Smooth muscle cell of the brain vasculature (primary cell): ENCODE results near the gene IAH1.

Source experiments
- DNase-seq: peaks from one replicate; pipeline ENCODE4 v3.0.0-alpha.2; 2012; ENCODE audit warnings: low read depth, low spot score

Gene IAH1

DNA sequence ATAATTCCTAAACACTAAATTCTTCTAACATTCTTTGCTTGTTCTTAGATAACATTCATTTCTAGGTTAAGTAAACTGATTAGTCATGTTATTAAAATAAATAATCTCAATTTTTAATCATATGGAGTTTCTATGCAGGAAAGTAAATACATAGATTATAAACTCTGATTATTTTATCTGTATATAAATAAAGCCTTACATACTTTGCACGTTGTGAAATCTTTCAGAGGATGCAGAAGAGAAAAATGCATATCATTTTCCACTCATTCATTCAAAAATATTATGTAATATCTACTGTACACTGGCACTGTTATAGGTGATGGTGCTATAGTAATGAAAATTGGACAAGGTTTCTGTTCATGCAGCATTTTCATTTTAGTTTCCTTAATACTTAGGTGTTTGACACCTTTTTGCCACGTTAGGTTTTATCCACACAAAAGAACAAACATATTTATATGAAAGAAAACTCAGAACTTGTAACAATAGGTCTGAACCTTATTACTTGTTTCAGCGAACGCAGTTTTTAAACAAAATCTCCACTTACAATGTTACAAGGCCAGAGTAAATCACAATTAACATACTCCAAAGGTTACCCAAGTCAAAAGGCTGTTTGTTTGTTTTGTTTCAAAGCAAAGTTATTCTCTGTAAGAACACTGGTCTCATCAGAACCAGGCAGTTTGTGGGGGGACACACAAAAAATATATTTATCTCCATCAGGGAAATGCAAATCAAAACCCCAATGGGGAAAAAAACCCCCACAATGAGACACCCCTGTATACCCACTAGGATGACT lies 53.8 kb downstream of the IAH1 start:
- no peak for DNase-seq

DNA sequence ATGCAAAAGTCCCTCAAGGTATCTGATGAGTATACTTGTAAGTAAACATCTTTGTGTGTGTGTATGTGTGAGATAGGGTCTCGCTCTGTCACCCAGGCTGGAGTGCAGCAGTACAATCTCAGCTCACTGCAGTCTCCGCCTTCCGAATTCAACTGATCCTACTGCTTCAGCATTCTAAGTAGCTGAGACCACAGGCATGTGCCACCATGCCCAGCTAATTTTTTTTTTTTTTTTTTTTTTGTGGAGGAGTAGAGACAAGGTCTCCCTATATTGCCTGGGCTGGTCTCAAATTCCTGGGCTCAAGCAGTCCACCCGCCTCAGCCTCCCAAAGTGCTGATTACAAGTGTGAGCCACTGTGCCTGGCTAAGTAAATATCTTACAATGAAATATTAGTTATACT lies 58.1 kb downstream of the IAH1 start:
- DNase-seq, result no peak

DNA sequence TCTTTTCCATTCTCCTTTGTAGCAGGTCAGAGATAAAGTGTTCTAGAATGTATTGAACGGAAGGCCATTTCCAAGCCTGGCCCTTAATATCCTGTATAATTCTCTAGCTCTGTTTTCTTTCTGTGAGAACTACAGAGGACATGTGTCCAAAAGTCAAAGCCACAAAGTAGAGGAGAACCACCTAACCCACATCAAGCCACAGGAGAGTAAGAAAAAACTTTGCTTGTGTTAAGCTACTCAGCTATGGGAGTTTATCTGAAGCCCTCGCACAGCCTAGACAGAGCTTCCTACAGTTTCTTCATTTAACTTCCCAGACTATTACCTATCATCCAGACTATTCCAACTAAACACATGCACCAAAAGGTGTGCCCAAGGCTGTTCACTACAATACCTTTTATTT lies 59.3 kb downstream of the IAH1 start:
- DNase-seq, result no peak

DNA sequence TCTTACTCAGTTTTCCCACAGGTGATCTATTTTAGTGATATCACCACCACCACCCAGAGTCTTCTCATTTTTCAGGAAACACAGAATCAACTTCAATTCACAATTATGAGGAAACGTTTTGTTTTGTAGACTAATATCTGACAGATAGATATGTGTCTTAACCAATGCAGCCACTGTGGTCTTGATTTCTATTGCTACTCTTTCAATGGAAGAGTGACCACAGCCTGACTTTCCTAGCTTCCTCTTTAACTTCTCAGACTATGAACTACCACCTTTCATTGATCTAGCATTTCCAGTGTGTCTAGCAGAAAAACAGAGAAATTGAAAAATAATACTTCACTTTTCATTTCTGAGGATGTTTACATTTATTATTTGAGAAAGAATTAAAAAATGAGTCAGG lies 60.8 kb downstream of the IAH1 start:
- DNase-seq, result no peak

DNA sequence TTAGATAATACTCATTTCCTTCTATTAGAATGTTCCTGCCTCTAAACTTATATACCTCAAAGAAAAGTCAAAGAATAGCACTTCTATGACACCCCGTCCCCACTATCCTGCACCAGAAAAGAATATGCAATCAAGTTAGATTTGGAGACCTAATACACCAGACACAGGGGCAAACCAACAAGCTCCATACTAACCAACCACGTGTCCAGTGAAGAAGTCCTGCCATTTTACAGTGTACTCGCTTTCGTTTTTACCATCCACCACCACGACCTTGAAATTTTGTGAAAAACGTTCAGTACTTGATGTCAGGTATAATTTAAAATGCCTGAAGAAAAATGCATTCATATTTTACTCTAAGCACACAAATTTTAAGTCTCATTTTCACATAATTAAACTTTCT lies 62.2 kb downstream of the IAH1 start:
- no peak for DNase-seq

DNA sequence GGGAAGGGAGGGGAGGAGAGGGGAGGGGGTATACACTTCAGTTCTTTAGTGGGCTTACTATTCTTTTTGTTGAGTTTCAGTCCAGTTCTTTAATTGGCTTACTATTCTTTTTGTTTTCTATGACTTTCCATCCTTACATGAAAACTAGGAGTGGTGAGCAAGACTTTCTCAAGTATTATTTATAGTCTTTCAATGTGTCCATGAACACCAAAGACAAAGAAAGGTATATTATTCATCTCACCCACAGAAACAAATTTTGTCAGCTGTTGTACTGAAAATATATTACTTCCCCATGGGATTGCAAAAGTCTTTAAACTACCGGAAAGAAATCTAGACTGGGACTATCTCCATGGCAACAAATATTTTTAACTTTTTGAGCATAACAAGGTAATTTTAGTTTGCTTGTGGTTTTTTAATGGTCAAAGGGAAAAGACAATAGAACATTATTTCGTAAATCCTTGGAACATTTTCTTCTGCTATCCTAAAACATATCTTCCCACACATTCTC lies 63.7 kb downstream of the IAH1 start:
- no peak for DNase-seq
